Heart left ventricle (tissue), 13 donors: ENCODE results near the gene GPC6.

Experiments
- CTCF ChIP-seq, 12 donors: fragments of 200-600 bp; sonication (generic) in 4 of 12; IDR thresholded peaks; one replicate each; pipeline versions ENCODE4 v1.5.0 to v1.8.0; 2018 to 2022; ENCODE audit warnings: antibody characterized with exemption in 12 of 12, mild to moderate bottlenecking in 5 of 12
- POLR2A ChIP-seq, 2 donors: fragments of 450-650 bp; IDR thresholded peaks; one replicate each; pipeline ENCODE4 v1.6.1; 2017; ENCODE audit warnings: antibody characterized with exemption in 2 of 2, mild to moderate bottlenecking in 2 of 2, moderate library complexity in 2 of 2
- donor health status: ischemic (EF 13 %, LVEDD 7.1; RV severe dilation, severe dysfunction).
- donor health status: DM: no; HTN: yes; CAD: no.
- donor health status: DM: no; HTN: no; CAD: no.
- donor health status: ischemic (EF 25% LVEDD 6.9; RV normal size, moderate dysfunction).
- donor health status: ischemic (EF 25% LVEDD 5.7; RV mildly dilated, moderate dysfunction).
- donor health status: ischemic (EF 35%, LVEDD 5.7; RV mildly dilated, moderate dysfunction).
- donor health status: nonischemic (EF 11% LVEDD 7.7; RV severe dilation, severe dysfunction).
- donor health status: DM: yes; HTN: yes; CAD: no.
- donor health status: PGD.
- donor health status: ischemic (EF 29% LVEDD 5.4; RV normal size, mild dysfunction).
- donor health status: nonischemic (EF 23%, LVEDD 6.1; RV moderate dilation, normal function).

GRCh38 chr13:93806861-93807260 is 580.3 kb downstream of the GPC6 start:
- TF ChIP-seq CTCF (IDR thresholded peaks at IDR 0.05), result no peak
- TF ChIP-seq POLR2A (IDR thresholded peaks at IDR 0.05), result no peak
